NB4 (cell line): ENCODE measurements around the gene AURKA.

Source experiments
- POLR2A ChIP-seq: IDR thresholded peaks from 2 replicates; pipeline ENCODE4 v1.6.1; 2011; ENCODE audit warnings: mild to moderate bottlenecking; ENCODE audit not compliant: insufficient read length; ENCODE audit errors: extremely low read depth
- TF ChIP-seq, protein P1 (sequence below): IDR thresholded peaks from one replicate; pipeline ENCODE4 v1.5.1; 2012; ENCODE audit warnings: low read depth, low read length
- TF ChIP-seq, protein P2 (sequence below): IDR thresholded peaks from 2 replicates; pipeline ENCODE4 v1.6.1; 2011; ENCODE audit warnings: low read depth, low read length

DNA sequence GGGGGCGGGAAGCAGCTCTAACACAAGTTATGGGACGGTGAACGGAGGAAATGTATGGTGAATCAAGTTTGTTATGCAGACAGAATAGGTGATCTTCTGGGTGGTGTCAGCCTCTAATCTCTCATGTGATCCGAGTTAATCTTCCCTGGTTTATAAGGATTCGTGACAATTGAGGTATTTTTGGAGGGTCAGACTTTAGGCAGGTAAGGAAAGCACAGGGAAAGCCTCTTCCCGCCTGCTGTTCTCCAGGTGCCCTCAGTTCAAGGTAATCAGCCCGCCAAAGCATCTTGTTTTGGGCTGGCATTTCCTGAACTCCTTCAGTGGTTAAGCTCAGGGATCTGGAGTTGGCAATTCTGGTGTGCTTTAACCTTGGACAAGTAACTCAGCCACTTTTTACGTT is 1.6 kb upstream of the AURKA start:
- TF ChIP-seq, protein P1, sequence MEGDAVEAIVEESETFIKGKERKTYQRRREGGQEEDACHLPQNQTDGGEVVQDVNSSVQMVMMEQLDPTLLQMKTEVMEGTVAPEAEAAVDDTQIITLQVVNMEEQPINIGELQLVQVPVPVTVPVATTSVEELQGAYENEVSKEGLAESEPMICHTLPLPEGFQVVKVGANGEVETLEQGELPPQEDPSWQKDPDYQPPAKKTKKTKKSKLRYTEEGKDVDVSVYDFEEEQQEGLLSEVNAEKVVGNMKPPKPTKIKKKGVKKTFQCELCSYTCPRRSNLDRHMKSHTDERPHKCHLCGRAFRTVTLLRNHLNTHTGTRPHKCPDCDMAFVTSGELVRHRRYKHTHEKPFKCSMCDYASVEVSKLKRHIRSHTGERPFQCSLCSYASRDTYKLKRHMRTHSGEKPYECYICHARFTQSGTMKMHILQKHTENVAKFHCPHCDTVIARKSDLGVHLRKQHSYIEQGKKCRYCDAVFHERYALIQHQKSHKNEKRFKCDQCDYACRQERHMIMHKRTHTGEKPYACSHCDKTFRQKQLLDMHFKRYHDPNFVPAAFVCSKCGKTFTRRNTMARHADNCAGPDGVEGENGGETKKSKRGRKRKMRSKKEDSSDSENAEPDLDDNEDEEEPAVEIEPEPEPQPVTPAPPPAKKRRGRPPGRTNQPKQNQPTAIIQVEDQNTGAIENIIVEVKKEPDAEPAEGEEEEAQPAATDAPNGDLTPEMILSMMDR, result no peak
- no peak for TF ChIP-seq POLR2A
- TF ChIP-seq, protein P2, sequence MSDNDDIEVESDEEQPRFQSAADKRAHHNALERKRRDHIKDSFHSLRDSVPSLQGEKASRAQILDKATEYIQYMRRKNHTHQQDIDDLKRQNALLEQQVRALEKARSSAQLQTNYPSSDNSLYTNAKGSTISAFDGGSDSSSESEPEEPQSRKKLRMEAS, result no peak
